Measurements from ENCODE around the gene FFAR4.

DNA sequence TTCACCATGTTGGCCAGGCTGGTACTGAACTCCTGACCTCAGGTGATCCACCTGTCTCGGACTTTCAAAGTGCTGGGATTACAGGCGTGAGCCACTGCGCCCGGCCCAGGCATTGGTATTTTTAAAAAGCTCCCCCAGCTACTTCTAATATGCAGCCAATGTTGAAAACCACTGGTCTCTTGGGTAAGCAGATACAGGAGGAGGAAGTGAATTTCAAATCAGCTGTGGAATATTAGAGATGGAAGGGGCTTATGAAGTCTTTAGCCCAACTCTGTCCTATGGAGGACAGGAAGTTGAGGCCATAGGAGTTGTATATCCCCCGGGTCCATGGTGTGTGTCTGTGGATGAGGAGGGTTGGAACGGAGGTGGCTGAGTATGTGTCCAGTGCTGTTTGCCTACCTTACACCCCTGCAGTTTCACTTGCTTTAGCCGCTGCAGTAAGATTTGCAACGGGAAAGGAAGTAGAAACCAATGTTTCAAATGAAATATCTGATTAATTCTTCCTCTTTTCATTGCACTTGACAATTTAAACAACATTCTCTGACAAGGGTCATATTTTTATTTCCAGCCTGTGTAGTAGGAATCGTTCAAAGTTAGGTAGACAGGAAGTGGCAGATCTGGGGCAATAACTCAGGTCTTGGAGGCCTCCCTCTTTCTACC, 49.2 kb downstream of the FFAR4 start:
- TF ChIP-seq, protein P1, sequence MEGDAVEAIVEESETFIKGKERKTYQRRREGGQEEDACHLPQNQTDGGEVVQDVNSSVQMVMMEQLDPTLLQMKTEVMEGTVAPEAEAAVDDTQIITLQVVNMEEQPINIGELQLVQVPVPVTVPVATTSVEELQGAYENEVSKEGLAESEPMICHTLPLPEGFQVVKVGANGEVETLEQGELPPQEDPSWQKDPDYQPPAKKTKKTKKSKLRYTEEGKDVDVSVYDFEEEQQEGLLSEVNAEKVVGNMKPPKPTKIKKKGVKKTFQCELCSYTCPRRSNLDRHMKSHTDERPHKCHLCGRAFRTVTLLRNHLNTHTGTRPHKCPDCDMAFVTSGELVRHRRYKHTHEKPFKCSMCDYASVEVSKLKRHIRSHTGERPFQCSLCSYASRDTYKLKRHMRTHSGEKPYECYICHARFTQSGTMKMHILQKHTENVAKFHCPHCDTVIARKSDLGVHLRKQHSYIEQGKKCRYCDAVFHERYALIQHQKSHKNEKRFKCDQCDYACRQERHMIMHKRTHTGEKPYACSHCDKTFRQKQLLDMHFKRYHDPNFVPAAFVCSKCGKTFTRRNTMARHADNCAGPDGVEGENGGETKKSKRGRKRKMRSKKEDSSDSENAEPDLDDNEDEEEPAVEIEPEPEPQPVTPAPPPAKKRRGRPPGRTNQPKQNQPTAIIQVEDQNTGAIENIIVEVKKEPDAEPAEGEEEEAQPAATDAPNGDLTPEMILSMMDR (IDR thresholded peaks at IDR 0.05), result no peak
- TF ChIP-seq POLR2AphosphoS5 (IDR thresholded peaks at IDR 0.05; ENCODE audit: low read depth, low read length) (no peak), SIN3A (IDR thresholded peaks at IDR 0.05; ENCODE audit: borderline replicate concordance, insufficient read depth, low read depth, low read length) (no peak), TCF7L2 (IDR thresholded peaks at IDR 0.05; ENCODE audit: low read depth, low read length) (no peak)
- TF ChIP-seq, protein P2, sequence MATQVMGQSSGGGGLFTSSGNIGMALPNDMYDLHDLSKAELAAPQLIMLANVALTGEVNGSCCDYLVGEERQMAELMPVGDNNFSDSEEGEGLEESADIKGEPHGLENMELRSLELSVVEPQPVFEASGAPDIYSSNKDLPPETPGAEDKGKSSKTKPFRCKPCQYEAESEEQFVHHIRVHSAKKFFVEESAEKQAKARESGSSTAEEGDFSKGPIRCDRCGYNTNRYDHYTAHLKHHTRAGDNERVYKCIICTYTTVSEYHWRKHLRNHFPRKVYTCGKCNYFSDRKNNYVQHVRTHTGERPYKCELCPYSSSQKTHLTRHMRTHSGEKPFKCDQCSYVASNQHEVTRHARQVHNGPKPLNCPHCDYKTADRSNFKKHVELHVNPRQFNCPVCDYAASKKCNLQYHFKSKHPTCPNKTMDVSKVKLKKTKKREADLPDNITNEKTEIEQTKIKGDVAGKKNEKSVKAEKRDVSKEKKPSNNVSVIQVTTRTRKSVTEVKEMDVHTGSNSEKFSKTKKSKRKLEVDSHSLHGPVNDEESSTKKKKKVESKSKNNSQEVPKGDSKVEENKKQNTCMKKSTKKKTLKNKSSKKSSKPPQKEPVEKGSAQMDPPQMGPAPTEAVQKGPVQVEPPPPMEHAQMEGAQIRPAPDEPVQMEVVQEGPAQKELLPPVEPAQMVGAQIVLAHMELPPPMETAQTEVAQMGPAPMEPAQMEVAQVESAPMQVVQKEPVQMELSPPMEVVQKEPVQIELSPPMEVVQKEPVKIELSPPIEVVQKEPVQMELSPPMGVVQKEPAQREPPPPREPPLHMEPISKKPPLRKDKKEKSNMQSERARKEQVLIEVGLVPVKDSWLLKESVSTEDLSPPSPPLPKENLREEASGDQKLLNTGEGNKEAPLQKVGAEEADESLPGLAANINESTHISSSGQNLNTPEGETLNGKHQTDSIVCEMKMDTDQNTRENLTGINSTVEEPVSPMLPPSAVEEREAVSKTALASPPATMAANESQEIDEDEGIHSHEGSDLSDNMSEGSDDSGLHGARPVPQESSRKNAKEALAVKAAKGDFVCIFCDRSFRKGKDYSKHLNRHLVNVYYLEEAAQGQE (IDR thresholded peaks at IDR 0.05; ENCODE audit: insufficient read depth in 1 of 2, low read depth in 2 of 2, low read length in 1 of 2), result no peak

Measured in Panc1 (cell line).